ENCODE data around the gene NPB. TPM values are rescaled to one million over a fixed set of nuclear protein-coding genes. Genes with fewer than 3 reads are reported as not detected.
"Not testable (repeated sequence)": the region's sequence is repeated elsewhere in the genome, so short reads cannot be mapped to it uniquely, and the experiment has no call there.

NPB gene
- polyA plus RNA-seq, 1 of the 3 experiments (the other 2 are of a cell fraction): 2.4 TPM

DNA sequence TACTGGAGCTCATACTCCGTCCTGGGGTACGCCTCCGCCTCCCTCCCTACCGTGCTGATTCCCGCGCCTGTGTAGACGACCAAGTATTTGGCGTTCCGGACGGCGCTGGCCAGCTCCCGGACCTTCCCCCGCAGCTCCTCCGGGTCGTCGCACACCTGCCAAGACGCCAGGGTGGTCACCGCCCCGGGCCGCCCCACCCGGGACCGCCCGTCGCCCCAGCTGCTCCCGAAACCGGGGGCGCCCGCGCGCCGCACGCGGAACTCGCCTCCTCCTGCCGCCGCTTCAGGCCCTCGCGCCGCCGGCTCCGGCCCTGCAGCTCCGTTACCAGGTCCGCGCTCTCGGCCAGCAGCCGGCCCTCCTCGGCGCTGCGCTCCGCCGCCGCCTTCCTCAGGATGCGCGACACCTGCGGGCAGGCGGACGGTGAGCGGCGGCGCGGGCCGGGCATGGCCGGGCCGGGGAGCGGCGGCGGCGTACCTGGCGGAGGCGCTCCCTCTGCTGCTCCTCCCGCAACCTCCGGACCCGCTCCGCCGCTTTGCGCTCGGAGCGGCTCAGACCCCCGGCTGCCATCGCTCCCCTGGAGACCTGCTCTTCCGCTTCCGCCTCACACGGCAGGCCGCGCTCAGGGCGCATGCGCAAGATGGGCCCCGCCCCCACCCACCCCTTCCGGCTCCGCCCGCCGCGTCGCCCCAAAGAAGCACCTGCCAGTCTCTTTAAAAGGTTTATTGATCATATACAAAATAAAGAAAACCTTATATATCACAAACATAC, 15.7 kb downstream of the NPB start, which contains the start of gene SIRT7 (continued):
- TF ChIP-seq RAD21 (IDR thresholded peaks at IDR 0.05; ENCODE audit: low read length) (no peak), FOSL2 (IDR thresholded peaks at IDR 0.05; ENCODE audit: borderline replicate concordance, low read depth) (no peak), NRF1 (IDR thresholded peaks at IDR 0.05; ENCODE audit: low read depth, low read length) (peak; percentile 81), CHD2 (IDR thresholded peaks at IDR 0.05; ENCODE audit: low read length, partially characterized antibody) (no peak), EZH2phosphoT487 (IDR thresholded peaks at IDR 0.05; ENCODE audit: borderline replicate concordance, low read depth) (no peak), GABPA (IDR thresholded peaks at IDR 0.05; ENCODE audit: low read depth) (peak; percentile 78), YY1 (IDR thresholded peaks at IDR 0.05; ENCODE audit: low read depth) (peak; percentile 75)
- TF ChIP-seq, protein P1, sequence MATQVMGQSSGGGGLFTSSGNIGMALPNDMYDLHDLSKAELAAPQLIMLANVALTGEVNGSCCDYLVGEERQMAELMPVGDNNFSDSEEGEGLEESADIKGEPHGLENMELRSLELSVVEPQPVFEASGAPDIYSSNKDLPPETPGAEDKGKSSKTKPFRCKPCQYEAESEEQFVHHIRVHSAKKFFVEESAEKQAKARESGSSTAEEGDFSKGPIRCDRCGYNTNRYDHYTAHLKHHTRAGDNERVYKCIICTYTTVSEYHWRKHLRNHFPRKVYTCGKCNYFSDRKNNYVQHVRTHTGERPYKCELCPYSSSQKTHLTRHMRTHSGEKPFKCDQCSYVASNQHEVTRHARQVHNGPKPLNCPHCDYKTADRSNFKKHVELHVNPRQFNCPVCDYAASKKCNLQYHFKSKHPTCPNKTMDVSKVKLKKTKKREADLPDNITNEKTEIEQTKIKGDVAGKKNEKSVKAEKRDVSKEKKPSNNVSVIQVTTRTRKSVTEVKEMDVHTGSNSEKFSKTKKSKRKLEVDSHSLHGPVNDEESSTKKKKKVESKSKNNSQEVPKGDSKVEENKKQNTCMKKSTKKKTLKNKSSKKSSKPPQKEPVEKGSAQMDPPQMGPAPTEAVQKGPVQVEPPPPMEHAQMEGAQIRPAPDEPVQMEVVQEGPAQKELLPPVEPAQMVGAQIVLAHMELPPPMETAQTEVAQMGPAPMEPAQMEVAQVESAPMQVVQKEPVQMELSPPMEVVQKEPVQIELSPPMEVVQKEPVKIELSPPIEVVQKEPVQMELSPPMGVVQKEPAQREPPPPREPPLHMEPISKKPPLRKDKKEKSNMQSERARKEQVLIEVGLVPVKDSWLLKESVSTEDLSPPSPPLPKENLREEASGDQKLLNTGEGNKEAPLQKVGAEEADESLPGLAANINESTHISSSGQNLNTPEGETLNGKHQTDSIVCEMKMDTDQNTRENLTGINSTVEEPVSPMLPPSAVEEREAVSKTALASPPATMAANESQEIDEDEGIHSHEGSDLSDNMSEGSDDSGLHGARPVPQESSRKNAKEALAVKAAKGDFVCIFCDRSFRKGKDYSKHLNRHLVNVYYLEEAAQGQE (IDR thresholded peaks at IDR 0.05; ENCODE audit: low read depth, low read length): no peak

DNA sequence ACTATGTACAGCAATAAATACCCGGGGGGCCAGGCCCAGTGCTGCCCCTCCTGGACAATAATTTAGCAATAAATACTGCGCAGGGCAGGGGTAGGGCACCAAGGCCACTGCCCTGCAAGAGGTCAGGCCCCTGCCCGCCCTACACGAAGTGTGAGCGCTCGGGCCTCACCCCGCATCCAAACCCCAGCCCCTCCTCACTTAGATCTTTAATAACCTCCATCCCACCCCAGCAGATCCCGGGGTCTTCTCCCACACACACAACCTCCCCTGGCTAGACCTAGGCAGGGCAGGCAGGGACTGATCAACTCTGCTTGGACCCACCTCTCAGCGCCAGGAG, 16.3 kb downstream of the NPB start:
- peaks cover 17 to 70% of the 10 kb centered on the region in 2 experiments for H3K36me3 ChIP-seq (replicated peaks in 1 of 2; ENCODE audit: control insufficient read depth in 1 of 2, insufficient read depth in 2 of 2, low read length in 1 of 2)
- peaks cover 23% of the 10 kb centered on the region for H3F3A ChIP-seq (replicated peaks; ENCODE audit: insufficient read depth)
- POLR2A ChIA-PET; H3K4me2 ChIP-seq; H3K9ac ChIP-seq; DNase-seq; H3K9me3 ChIP-seq; H2AFZ ChIP-seq (ENCODE audit: low read depth); H3K9me2 ChIP-seq; H3K27me3 ChIP-seq (ENCODE audit: insufficient read depth): not testable (repeated sequence)
- WGBS (ENCODE audit: low lambda C conversion rate): 28% methylated on average over 9 of the region's 9 CpGs
- H3K4me1 ChIP-seq (ENCODE audit: control insufficient read depth in 1 of 2, insufficient read depth in 2 of 2, low read depth in 1 of 2, low read length in 1 of 2): peaks cover 7 to 21% of the 10 kb centered on the region in 2 experiments; a peak in 3 of 4 replicates
- H3K27ac ChIP-seq (ENCODE audit: low read depth in 2 of 2, low read length in 1 of 2): peak overlapping the region in 1 of 2 experiments; percentile 71; a peak in 2 of 4 replicates
- TF ChIP-seq, protein P2, sequence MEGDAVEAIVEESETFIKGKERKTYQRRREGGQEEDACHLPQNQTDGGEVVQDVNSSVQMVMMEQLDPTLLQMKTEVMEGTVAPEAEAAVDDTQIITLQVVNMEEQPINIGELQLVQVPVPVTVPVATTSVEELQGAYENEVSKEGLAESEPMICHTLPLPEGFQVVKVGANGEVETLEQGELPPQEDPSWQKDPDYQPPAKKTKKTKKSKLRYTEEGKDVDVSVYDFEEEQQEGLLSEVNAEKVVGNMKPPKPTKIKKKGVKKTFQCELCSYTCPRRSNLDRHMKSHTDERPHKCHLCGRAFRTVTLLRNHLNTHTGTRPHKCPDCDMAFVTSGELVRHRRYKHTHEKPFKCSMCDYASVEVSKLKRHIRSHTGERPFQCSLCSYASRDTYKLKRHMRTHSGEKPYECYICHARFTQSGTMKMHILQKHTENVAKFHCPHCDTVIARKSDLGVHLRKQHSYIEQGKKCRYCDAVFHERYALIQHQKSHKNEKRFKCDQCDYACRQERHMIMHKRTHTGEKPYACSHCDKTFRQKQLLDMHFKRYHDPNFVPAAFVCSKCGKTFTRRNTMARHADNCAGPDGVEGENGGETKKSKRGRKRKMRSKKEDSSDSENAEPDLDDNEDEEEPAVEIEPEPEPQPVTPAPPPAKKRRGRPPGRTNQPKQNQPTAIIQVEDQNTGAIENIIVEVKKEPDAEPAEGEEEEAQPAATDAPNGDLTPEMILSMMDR (IDR thresholded peaks at IDR 0.05): peak; percentile 9; the same call in 1 of the 2 replicates
- CTCF ChIA-PET: interaction anchor here (1.0 to 2.4 kb wide), 3 partner anchors 13 to 49 kb away, joined by 3 to 14 read pairs (median 8); partner anchors contain the start of gene NPB
- H3K4me3 ChIP-seq (ENCODE audit: low read depth in 2 of 2, low read length in 1 of 2): peak overlapping the region; percentile 89 to 100; a peak in 2 of 4 replicates
- peaks cover 77% of the 10 kb centered on the region for H3K79me2 ChIP-seq (ENCODE audit: insufficient read depth)
- H4K20me1 ChIP-seq (ENCODE audit: insufficient read depth): peaks cover 70% of the 10 kb centered on the region
